GM21390 (cell line): Measurements from ENCODE around the gene NGFR.

Source experiments
- ATAC-seq: cut with Tn5 transposase; IDR thresholded peaks from one replicate; pipeline ENCODE4 v1.9.1; 2021; ENCODE audit not compliant: unreplicated experiment

The NGFR gene

GRCh38 chr17:49494986-49495841 is at the start of gene NGFR:
TSS of gene NGFR (plus strand) at chr17:49495293. CDS start at chr17:49495418, 125 bp downstream.
- ATAC-seq = no peak

DNA sequence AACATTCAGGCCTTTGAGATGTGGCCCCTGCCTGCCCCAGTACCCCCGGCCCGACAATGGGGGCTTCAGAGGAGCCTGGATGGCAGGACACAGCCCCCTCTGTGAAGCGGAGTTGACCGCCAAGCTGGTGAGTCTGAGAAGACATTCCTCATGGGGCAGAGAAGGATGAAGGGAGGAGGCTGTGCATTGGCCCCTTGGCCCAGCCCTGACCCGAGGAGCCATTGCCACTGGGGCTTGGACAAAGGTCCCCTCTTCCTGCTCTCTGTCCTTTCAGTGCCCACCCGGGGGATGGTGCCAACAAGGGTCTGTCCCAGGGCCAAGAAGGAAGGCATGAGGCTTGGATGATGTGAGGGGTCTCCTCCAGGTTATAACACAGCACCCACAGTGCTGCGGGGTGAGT is 49.5 kb upstream of the NGFR start:
- ATAC-seq = no peak

DNA sequence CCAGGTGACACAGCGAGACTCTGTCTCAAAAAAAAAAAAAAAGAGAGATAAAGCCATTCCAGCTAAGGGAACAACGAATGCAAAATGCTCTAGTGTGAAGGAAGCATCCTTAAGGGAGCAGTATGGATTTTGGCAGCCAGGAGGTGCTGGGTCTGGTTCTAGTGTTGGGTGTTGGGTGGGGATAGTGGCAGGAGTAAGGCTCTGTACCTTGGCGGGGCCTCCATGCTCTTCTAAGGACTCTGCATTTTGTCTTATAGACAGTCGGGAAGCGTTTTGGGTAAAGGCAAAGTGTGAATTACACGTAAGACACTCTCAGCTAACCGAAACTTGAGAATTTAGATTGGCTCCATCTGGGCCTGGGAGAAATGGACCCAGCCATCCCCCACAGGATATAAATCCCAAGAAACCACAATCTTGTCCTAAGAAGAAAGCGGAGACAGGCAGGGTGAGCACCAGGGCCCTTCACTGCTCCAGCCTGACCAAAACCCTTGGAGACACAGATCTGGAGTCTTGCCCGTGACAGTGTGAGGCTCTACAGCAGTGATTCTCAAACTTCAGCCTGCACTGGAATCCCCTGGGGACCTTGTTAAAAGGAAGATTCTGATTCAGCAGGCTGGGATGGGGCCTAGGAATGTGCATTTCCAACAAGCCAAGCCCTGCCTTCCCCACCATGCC is 47.3 kb upstream of the NGFR start:
- no peak for ATAC-seq

DNA sequence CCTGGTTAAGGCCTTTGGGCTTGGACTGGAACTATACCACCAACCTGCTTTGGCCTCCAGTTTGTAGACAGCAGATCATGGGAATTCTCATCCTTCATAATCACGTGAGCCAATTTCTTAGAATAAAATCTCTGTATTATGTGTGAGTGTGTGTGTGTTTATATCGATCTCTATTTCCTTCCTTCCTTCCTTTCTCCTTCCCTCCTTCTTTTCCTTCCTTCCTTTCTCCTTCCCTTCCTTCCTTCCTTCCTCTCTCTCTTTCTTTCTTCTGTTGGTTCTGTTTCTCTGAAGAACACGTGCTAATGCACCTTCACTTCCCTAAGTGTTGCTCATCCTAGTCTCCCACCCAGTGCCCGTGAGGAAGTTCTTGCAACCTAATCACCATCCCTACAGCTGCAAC is 44.9 kb upstream of the NGFR start:
- ATAC-seq = no peak

- ATAC-seq = no peak
Measured at GRCh38 chr17:49450735-49451134, 44.4 kb upstream of the NGFR start.

DNA sequence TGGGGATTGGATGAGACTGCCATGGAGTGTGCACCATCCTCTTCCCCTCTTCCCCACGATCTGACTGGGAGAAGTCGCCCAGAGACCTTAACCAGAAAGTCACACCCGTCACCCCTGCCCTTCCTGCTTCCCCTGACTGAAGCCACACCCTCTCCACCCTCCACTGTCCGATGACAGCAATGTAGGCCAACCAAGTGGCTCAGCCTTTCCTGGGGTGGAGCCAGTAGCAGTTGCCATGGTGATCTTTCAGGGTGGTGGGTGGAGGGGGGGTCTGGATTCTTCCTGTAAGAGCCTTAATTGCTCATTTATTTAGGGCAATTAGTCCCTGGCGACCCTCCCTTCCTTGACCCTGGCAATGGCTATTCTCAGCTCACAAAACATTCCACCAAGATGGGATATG is 42.9 kb upstream of the NGFR start:
- no peak for ATAC-seq

GRCh38 chr17:49452661-49453060 is 42.4 kb upstream of the NGFR start:
- no peak for ATAC-seq

DNA sequence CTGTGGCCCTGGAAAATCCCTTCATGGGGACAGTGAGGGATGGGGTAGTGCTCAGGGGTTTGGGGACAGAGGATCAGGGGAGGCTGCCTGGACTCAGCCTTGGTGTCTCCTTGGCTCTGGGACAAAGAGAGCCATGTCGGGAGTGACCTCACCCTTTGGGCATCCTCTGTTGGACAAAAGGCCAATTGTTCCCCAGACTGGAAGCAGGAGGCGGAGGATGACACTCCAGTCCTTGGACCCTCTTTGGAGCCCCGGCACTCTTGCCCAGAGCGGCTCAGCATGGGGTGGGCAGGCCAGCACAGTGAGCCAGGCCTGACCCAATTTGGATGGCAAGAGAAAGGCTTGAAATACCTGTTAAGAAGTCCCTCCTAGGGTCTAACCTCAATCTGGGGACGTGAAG is 41.0 kb upstream of the NGFR start:
- ATAC-seq = no peak

- ATAC-seq = no peak
Measured at GRCh38 chr17:49455272-49455861, 39.7 kb upstream of the NGFR start.

DNA sequence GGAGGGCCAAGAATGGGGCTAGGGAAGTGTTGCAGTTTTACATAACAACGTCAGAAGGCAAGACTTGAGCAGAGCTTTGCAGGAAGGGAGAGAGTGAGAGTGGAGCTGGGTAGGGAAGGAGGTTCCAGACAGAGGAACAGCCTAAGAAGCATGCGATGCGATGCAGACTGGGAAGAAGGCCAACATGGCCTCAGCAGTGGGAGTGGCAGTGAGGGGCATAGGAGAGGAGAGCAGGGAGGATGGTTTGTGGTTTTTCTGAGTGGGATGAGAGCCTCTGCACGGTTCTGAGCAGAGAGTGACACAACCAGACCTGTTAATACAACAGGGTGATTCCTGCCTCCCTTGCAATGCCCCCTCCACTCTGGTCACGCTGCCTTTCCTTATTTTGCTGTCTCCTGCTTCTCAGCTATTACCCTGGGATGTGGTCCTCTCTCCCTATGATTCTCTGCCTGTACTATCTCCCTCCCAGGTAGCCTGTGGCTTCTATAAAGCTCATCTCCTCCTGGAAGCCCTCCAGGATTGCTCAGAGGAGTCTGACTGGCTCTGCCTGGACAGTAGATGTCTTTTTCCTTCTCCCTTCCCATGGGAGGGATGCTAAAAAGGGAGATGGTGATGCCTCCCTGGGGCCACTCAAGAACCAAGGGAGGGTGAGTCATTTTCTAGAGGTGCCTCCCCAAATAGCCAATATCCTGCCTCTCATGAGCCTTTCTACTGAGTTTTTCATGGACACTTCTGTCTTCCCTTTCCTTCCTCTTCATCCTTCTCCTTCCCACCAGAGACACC is 38.7 kb upstream of the NGFR start:
- no peak for ATAC-seq

GRCh38 chr17:49457564-49458535 is 37.2 kb upstream of the NGFR start:
- no peak for ATAC-seq

DNA sequence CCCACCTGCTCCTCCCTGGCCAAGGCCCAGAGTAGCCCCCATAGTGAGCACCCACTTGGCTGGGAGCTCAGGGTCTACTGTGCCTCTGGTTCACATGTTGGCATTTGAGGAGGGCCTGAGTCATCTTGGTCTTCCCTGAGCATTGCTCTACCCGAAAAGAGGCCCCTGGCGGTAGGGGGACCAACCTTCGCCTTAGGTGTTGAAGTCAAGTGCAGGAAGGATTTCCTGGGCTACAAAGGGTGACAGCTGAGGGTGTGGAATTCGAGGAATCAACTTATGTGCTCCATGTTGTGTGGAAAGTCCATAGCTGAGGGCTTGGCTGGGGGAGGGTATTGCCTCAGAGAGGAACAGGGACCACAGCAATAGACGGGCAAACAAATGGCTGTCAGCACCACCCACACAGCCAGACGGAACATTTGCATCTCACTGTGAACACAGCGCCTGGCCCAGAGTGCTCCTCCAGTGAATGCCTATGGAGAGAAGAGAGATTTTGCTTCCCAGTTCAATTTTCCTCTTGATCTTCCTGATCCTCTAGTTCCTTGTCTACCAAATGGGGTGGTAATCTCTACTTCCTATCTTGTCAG is 35.6 kb upstream of the NGFR start:
- no peak for ATAC-seq

DNA sequence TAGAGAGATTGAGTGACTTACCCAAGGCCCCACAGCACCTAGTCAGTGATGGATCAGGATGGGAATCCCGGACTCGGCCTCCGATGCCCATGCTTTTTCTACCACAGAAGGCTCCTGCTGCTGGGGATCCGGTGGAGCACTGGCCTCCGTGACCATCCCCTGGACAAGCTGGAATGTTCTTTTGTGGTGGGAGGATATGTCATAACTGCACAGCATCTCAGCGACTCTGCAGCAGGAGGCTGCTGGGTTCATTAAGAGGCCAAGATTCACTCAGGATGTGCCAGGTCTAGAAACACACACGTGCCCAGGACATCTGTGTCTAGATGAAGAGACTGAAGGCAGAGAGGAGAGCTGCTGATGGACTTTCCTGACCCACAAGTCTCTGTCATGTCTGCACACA is 34.7 kb upstream of the NGFR start:
- no peak for ATAC-seq

GRCh38 chr17:49461580-49461979 is 33.5 kb upstream of the NGFR start:
- no peak for ATAC-seq

GRCh38 chr17:49464049-49464448 is 31.0 kb upstream of the NGFR start:
- ATAC-seq = no peak

- no peak for ATAC-seq
Measured at GRCh38 chr17:49465331-49465903, 29.7 kb upstream of the NGFR start.

DNA sequence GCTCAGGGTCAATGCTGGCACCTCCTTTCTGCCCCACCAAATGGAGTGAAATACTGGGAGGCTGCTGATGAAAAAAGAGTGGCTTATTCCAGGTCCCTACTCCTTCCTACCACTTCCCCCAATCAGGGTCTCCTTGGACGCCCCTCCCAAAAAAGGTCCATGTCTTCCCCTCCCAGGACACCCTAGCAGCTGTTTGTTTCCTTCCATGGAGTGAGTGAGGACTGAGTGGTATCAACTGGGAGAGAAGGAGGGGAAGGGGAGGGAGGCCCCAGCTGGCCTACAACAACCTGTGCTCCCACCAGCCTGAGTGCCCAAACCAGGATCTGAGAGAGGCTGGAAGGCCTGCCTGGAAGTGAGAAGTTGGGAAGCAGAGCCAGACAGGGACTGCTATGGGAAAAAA is 28.7 kb upstream of the NGFR start:
- no peak for ATAC-seq

DNA sequence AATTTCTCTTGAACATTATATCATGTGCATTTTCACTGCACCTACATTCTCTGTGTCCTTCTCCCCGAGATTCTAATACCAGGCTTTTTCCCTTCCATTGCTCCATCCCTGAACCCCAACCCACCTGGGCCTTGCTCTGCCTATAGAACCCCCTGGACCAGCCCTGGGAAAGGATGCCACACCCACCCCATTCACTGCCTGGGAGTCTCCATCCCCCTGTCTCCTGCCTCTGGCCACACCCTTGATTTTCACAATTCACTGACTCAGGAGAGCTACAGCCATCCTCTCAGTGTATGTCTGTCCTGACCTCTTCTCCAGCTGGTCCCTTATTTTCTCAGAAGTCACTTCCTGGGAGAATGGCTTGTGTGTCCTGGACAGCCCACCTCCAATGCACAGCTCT is 27.9 kb upstream of the NGFR start:
- no peak for ATAC-seq

- ATAC-seq = no peak
Measured at GRCh38 chr17:49468811-49469385, 26.2 kb upstream of the NGFR start.
